ENCODE measurements around the gene TRIM61. TPM values are rescaled to one million over a fixed set of nuclear protein-coding genes. Genes with fewer than 3 reads are reported as not detected.
"Not testable (repeated sequence)": the region's sequence is repeated elsewhere in the genome, so short reads cannot be mapped to it uniquely, and the experiment has no call there.

The TRIM61 gene
- total and polyA plus RNA-seq, 12 donors = 0.37 to 3.1 (median 2.1) TPM

DNA sequence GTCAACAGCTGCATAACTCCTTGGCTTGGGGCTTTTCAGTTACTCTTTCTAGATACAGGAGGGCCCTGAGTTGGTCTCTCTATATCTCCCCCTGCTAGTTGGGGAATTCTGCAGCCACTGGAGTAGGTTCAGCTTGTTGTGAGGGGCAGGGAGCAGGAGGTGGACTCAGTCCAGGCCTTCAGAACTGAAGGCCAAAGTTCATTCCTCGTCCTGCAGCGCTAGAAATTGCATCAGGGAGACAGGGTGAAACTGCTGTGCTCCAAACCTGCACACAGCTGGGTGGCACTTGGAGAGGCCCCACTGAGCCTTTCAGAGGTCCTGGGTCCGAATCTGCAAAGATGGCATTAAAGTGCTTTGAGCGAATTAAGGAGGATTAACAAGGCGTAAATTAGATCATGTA lies 29.4 kb upstream of the TRIM61 start:
- Histone ChIP-seq H3K27me3 (peaks cover 0 to 14% (median 0%) of the 10 kb centered on the region in 7 donors), H3K4me3 (no peak overlapping the region), H3K36me3 (no peaks in the 10 kb centered on the region), H3K27ac (no peak overlapping the region), H3K4me1 (no peaks in the 10 kb centered on the region), H3K9me3 (no peaks in the 10 kb centered on the region)
- TF ChIP-seq, protein P1, sequence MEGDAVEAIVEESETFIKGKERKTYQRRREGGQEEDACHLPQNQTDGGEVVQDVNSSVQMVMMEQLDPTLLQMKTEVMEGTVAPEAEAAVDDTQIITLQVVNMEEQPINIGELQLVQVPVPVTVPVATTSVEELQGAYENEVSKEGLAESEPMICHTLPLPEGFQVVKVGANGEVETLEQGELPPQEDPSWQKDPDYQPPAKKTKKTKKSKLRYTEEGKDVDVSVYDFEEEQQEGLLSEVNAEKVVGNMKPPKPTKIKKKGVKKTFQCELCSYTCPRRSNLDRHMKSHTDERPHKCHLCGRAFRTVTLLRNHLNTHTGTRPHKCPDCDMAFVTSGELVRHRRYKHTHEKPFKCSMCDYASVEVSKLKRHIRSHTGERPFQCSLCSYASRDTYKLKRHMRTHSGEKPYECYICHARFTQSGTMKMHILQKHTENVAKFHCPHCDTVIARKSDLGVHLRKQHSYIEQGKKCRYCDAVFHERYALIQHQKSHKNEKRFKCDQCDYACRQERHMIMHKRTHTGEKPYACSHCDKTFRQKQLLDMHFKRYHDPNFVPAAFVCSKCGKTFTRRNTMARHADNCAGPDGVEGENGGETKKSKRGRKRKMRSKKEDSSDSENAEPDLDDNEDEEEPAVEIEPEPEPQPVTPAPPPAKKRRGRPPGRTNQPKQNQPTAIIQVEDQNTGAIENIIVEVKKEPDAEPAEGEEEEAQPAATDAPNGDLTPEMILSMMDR (IDR thresholded peaks at IDR 0.05) = no peak
- DNase-seq = no peak
- 75 to 87% methylated on average over 5 of the region's 5 CpGs for WGBS, 2 donors
- intact Hi-C loops (cut with DNase I) = no loop called here
- no peak for ATAC-seq

DNA sequence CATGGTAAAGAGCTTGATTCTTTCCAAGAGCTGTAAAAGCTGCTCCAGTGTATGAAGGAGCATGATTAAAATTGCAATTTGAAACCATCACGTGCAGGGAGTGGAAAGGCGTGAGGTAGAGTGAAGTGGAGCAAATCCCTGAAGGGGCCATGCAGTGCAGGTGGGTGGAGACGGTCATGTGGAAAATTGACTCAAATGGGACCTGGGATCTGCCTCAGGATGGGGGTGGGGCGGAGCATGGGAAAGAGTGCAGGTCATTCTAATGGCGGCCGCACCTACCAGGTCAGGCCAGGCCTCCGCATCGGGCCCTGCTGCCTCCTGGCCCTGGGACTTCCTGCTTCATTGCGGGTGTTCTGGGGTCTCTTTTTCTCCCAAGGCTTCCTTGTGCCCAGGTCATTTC lies 29.0 kb upstream of the TRIM61 start:
- Histone ChIP-seq H3K36me3 (no peaks in the 10 kb centered on the region), H3K27ac (no peak overlapping the region), H3K9me3 (no peaks in the 10 kb centered on the region), H3K27me3 (peaks cover 0 to 12% (median 0%) of the 10 kb centered on the region in 7 donors), H3K4me3 (no peak overlapping the region), H3K4me1 (no peaks in the 10 kb centered on the region)
- TF ChIP-seq, protein P1 (IDR thresholded peaks at IDR 0.05) = no peak
- ATAC-seq = no peak
- intact Hi-C loops (cut with DNase I) = no loop called here
- WGBS, 2 donors = 90% methylated on average over 9 of the region's 9 CpGs
- no peak for DNase-seq

DNA sequence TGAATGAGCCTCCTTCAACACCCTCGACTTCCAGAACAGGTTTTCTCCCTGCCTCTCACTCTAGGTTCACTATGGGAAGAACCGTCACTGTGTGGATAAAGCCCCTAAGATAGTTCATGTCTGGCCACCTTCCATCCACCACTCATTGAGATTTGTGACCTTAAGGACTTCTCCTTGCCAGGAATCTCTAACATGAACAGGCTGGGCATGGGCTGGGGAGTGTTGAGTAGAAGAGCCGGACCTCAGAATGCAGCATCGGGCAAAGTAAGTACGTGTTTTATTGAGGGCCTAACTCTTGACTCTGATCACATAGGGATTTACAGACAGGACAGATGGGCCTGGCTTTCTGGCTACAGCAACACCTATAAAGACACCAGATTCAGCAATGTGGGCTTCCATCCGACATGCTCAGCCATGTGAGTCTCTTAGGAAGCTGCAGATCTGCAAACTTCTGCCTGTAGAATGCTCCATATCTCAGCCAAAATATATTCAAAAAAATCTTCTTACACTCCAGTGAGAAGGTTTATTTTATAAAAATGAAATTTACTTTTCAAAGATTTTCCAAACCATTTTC lies 28.0 kb upstream of the TRIM61 start:
- no peaks in the 10 kb centered on the region for H3K4me1 ChIP-seq

GRCh38 chr4:165001957-165002356 lies 24.5 kb upstream of the TRIM61 start:
- intact Hi-C loops (cut with DNase I); H3K27ac ChIP-seq; H3K36me3 ChIP-seq; H3K4me3 ChIP-seq; H3K9me3 ChIP-seq; H3K27me3 ChIP-seq; DNase-seq; H3K4me1 ChIP-seq; ATAC-seq: not testable (repeated sequence)
- 50 to 51% methylated on average over 4 of the region's 4 CpGs for WGBS, 2 donors

More for the DNA sequence above, 28.0 kb upstream of the TRIM61 start:
- ATAC-seq = no peak
- H3K27me3 ChIP-seq = peaks cover 0 to 6% (median 0%) of the 10 kb centered on the region in 7 donors
- no peak overlapping the region for H3K4me3 ChIP-seq
- 81 to 84% methylated on average over 6 of the region's 6 CpGs for WGBS, 2 donors
- no peaks in the 10 kb centered on the region for H3K36me3 ChIP-seq
- DNase-seq = no peak
- TF ChIP-seq, protein P1 (IDR thresholded peaks at IDR 0.05) = no peak
- H3K9me3 ChIP-seq = no peaks in the 10 kb centered on the region
- no peak overlapping the region for H3K27ac ChIP-seq
- intact Hi-C loops (cut with DNase I) = no loop called here

DNA sequence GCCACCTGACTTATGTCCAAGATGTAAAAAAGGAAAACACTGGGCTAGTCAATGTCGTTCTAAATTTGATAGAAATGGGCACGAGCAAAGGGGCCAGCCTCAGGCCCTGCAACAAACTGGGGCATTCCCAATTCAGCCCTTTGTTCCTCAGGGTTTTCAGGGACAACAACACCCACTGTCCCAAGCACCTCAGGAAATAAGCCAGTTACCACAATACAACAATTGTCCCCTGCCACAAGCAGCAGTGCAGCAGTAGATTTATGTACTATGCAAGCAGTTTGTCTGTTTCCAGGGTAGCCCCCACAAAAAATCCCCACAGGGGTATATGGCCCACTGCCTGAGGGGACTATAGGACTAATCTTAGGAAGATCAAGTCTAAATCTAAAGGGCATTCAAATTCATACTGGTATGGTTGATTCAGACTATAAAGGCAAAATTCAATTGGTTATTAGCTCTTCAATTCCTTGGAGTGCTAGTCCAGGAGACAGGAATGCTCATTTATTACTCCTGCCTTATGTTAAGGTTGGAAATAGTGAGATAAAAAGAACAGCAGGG lies 21.1 kb upstream of the TRIM61 start:
- intact Hi-C loops (cut with DNase I); DNase-seq; H3K4me3 ChIP-seq; H3K9me3 ChIP-seq; ATAC-seq; H3K27me3 ChIP-seq; H3K4me1 ChIP-seq; H3K36me3 ChIP-seq; H3K27ac ChIP-seq: not testable (repeated sequence)
- WGBS, 2 donors = 67 to 73% methylated on average over 2 of the region's 2 CpGs

All from heart right ventricle (tissue), 16 donors.